PC-9 (cell line): ENCODE measurements around the gene GULP1.

Experiments used
- EZH2 ChIP-seq: fragments of 200-600 bp; sonication (generic); IDR thresholded peaks from 2 replicates; pipeline ENCODE4 v1.8.0; 2017; ENCODE audit warnings: antibody characterized with exemption, low read depth
- TF ChIP-seq, protein P1 (sequence below): fragments of 200-600 bp; sonication (generic); conservative IDR thresholded peaks from 2 replicates; pipeline ENCODE4 v1.6.1; 2017; ENCODE audit warnings: mixed run types, antibody characterized with exemption, mild to moderate bottlenecking, moderate library complexity

DNA sequence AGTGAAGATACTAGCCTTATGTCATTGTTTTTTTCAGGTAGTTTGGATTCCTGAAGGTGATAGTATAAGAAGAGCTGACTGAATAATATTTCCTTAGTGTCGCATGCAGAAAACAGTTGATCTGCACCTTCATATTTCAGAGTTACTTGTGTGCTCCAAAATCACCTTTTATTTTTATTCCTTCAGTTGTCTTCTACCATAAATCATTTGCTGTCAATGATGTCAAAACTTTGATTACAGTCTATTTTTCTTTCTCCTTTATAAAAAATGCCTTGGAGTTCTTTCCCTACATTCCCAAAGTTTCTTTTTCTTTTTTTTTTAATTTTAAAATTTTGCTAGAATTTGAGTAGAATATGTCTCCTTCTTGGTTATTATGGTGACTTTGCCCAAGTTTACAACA is 142.3 kb downstream of the GULP1 start:
- TF ChIP-seq, protein P1, sequence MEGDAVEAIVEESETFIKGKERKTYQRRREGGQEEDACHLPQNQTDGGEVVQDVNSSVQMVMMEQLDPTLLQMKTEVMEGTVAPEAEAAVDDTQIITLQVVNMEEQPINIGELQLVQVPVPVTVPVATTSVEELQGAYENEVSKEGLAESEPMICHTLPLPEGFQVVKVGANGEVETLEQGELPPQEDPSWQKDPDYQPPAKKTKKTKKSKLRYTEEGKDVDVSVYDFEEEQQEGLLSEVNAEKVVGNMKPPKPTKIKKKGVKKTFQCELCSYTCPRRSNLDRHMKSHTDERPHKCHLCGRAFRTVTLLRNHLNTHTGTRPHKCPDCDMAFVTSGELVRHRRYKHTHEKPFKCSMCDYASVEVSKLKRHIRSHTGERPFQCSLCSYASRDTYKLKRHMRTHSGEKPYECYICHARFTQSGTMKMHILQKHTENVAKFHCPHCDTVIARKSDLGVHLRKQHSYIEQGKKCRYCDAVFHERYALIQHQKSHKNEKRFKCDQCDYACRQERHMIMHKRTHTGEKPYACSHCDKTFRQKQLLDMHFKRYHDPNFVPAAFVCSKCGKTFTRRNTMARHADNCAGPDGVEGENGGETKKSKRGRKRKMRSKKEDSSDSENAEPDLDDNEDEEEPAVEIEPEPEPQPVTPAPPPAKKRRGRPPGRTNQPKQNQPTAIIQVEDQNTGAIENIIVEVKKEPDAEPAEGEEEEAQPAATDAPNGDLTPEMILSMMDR = no peak
- no peak for TF ChIP-seq EZH2
